Measurements from ENCODE around the gene ARIH2. TPM values are rescaled to one million over a fixed set of nuclear protein-coding genes. Genes with fewer than 3 reads are reported as not detected.

The ARIH2 gene
- total and polyA plus RNA-seq, 9 of the 15 experiments (the other 6 are each of a cell fraction or from before 2014, with no cell fraction given) = 27.0 to 120 (median 108) TPM

DNA sequence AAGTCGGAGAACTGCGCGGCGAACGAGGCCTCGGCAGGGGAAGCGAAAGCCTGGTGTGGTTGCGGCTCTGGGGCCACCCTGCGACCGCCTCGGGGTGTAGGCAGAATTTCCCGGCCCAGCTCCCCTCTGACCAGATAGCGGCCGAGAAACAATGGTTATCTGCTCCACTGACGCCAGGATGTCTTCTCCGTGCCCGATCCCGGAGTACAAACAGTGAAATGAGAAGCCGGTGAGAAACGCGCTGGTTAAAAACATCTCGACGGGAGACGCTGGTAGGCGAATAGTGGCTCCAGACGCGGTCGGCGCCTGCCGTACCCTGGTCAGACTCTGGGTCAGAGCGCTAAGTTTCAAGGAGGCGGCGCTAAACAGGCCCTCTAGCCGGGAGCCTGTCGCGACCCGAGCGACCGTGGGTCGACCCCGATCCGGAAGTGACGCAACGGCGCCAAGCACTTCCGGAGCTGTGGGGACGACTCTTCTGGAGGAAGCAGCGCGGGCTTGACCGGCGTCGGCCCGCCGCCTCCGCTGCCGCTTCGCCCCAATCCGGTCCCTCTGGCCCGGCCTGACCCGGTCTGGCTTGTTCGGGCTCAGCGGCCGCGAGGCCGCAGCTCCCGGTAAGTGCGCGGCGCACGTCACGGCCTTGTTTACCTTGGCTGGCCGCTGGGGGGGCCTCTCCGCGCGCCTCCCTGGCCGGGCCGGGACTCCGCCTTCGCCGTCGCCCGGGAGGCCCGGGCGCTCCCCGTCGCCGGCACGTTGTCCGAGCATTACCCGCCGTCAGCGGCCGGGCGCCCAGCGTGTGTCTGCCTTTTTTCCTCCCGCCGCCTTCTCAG is at the start of gene ARIH2 (continued):
- TF ChIP-seq, protein P1, sequence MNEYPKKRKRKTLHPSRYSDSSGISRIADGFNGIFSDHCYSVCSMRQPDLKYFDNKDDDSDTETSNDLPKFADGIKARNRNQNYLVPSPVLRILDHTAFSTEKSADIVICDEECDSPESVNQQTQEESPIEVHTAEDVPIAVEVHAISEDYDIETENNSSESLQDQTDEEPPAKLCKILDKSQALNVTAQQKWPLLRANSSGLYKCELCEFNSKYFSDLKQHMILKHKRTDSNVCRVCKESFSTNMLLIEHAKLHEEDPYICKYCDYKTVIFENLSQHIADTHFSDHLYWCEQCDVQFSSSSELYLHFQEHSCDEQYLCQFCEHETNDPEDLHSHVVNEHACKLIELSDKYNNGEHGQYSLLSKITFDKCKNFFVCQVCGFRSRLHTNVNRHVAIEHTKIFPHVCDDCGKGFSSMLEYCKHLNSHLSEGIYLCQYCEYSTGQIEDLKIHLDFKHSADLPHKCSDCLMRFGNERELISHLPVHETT (CRISPR knock-in tag; conservative IDR thresholded peaks at IDR 0.05 in 1 of 2, IDR thresholded peaks at IDR 0.05 in 1 of 2) = peak in 1 of 2 experiments; percentile 88; a peak in 1 of 4 replicates
- TF ChIP-seq KHSRP (IDR thresholded peaks at IDR 0.05) (no peak), ZNF584 (CRISPR knock-in tag; IDR thresholded peaks at IDR 0.05; ENCODE audit: low read depth) (0 out of 2 replicates have a peak, but pooled peaks have one; percentile 22), NR3C1 (CRISPR knock-in tag; IDR thresholded peaks at IDR 0.05) (no peak), ETV5 (CRISPR knock-in tag; IDR thresholded peaks at IDR 0.05; ENCODE audit: low read depth) (peak; percentile 91), XRCC5 (IDR thresholded peaks at IDR 0.05; ENCODE audit: low read depth, low read length) (no peak), MEF2A (IDR thresholded peaks at IDR 0.05; ENCODE audit: control insufficient read depth, low read depth, low read length) (no peak), PTBP1 (IDR thresholded peaks at IDR 0.05; ENCODE audit: low read depth, low read length) (no peak), ZNF12 (CRISPR knock-in tag; IDR thresholded peaks at IDR 0.05) (no peak; the same call in 1 of the 2 replicates), HNRNPUL1 (IDR thresholded peaks at IDR 0.05; ENCODE audit: low read length) (no peak), ZNF408 (CRISPR knock-in tag; IDR thresholded peaks at IDR 0.05; ENCODE audit: low read depth) (no peak), KLF16 (IDR thresholded peaks at IDR 0.05) (no peak), RNF2 (IDR thresholded peaks at IDR 0.05) (peak; percentile 6; the same call in 1 of the 2 replicates), RFX7 (CRISPR knock-in tag; IDR thresholded peaks at IDR 0.05) (no peak), ZNF121 (CRISPR knock-in tag; conservative IDR thresholded peaks at IDR 0.05) (no peak), ZC3H8 (IDR thresholded peaks at IDR 0.05) (no peak), NFRKB (IDR thresholded peaks at IDR 0.05; ENCODE audit: low read depth) (no peak; the same call in 1 of the 2 replicates), LEF1 (IDR thresholded peaks at IDR 0.05) (no peak), ARNT (IDR thresholded peaks at IDR 0.05) (no peak), FIP1L1 (IDR thresholded peaks at IDR 0.05; ENCODE audit: low read depth, low read length, poor library complexity, severe bottlenecking) (no peak), KLF1 (tag; IDR thresholded peaks at IDR 0.05) (no peak; the same call in 1 of the 2 replicates), NONO (IDR thresholded peaks at IDR 0.05; ENCODE audit: low read depth in 2 of 2, low read length in 1 of 2) (peak; percentile 15 to 18; a peak in 1 of 4 replicates), HIVEP1 (CRISPR knock-in tag; IDR thresholded peaks at IDR 0.05) (no peak), ZNF41 (CRISPR knock-in tag; conservative IDR thresholded peaks at IDR 0.05) (no peak), BRD4 (IDR thresholded peaks at IDR 0.05) (no peak; the same call in 1 of the 2 replicates)
- TF ChIP-seq, protein P2, sequence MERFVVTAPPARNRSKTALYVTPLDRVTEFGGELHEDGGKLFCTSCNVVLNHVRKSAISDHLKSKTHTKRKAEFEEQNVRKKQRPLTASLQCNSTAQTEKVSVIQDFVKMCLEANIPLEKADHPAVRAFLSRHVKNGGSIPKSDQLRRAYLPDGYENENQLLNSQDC (CRISPR knock-in tag; IDR thresholded peaks at IDR 0.05) = no peak
- TF ChIP-seq, protein P3, sequence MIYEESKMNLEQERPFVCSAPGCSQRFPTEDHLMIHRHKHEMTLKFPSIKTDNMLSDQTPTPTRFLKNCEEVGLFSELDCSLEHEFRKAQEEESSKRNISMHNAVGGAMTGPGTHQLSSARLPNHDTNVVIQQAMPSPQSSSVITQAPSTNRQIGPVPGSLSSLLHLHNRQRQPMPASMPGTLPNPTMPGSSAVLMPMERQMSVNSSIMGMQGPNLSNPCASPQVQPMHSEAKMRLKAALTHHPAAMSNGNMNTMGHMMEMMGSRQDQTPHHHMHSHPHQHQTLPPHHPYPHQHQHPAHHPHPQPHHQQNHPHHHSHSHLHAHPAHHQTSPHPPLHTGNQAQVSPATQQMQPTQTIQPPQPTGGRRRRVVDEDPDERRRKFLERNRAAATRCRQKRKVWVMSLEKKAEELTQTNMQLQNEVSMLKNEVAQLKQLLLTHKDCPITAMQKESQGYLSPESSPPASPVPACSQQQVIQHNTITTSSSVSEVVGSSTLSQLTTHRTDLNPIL (CRISPR knock-in tag; IDR thresholded peaks at IDR 0.05) = no peak
